Heart left ventricle (tissue), 13 donors: ENCODE results near the gene FBXL12.

ENCODE experiments used
- POLR2A ChIP-seq, 2 donors: fragments of 450-650 bp; IDR thresholded peaks; one replicate each; pipeline ENCODE4 v1.6.1; 2017; ENCODE audit warnings: antibody characterized with exemption in 2 of 2, mild to moderate bottlenecking in 2 of 2, moderate library complexity in 2 of 2
- TF ChIP-seq, protein P1 (sequence below), 12 donors: fragments of 200-600 bp; sonication (generic) in 4 of 12; IDR thresholded peaks; one replicate each; pipeline versions ENCODE4 v1.5.0 to v1.8.0; 2018 to 2022; ENCODE audit warnings: antibody characterized with exemption in 12 of 12, mild to moderate bottlenecking in 5 of 12
- donor health status: ischemic (EF 13 %, LVEDD 7.1; RV severe dilation, severe dysfunction).
- donor health status: DM: no; HTN: yes; CAD: no.
- donor health status: DM: no; HTN: no; CAD: no.
- donor health status: ischemic (EF 25% LVEDD 6.9; RV normal size, moderate dysfunction).
- donor health status: ischemic (EF 25% LVEDD 5.7; RV mildly dilated, moderate dysfunction).
- donor health status: ischemic (EF 35%, LVEDD 5.7; RV mildly dilated, moderate dysfunction).
- donor health status: nonischemic (EF 11% LVEDD 7.7; RV severe dilation, severe dysfunction).
- donor health status: DM: yes; HTN: yes; CAD: no.
- donor health status: PGD.
- donor health status: ischemic (EF 29% LVEDD 5.4; RV normal size, mild dysfunction).
- donor health status: nonischemic (EF 23%, LVEDD 6.1; RV moderate dilation, normal function).

DNA sequence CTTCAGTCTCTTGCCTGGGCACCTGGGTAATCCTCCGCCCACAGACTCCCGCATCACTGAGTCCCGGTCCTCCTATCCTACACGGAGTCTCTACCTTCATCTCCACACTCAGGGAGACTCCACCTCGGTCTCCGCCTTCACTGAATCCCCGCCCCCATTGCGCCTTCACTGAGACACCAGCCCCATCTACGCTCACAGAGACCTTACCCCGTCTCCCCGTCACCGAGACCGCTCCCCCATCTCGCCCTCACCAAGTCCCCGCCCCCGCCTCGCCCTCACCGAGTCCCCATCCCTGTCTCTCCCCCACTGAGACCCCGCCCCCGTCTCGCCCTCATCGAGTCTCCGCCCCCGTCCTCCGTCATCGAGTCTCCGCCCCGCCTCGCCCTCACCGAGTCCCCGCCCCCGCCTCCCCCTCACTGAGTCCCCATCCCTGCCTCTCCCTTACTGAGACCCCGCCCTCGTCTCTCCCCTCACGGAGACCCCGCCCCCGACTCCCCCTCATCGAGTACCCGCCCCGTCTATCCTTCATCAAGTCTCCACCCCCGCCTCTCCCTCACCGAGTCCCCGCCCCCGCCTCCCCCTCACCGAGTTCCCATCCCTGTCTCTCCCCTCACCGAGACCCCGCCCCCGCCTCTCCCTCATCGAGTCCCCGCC, 27.2 kb downstream of the FBXL12 start:
- TF ChIP-seq POLR2A (IDR thresholded peaks at IDR 0.05) = no peak
- TF ChIP-seq, protein P1, sequence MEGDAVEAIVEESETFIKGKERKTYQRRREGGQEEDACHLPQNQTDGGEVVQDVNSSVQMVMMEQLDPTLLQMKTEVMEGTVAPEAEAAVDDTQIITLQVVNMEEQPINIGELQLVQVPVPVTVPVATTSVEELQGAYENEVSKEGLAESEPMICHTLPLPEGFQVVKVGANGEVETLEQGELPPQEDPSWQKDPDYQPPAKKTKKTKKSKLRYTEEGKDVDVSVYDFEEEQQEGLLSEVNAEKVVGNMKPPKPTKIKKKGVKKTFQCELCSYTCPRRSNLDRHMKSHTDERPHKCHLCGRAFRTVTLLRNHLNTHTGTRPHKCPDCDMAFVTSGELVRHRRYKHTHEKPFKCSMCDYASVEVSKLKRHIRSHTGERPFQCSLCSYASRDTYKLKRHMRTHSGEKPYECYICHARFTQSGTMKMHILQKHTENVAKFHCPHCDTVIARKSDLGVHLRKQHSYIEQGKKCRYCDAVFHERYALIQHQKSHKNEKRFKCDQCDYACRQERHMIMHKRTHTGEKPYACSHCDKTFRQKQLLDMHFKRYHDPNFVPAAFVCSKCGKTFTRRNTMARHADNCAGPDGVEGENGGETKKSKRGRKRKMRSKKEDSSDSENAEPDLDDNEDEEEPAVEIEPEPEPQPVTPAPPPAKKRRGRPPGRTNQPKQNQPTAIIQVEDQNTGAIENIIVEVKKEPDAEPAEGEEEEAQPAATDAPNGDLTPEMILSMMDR (IDR thresholded peaks at IDR 0.05) = no peak
